NCI-H2081 (cell line): ENCODE results near the gene PLA2G12A.
"Not testable (repeated sequence)": the region's sequence is repeated elsewhere in the genome, so short reads cannot be mapped to it uniquely, and the experiment has no call there.

Experiments
- DNase-seq, 2 experiments: peaks; one replicate each; lab custom pipeline; 2025; lab: John Stamatoyannopoulos, UW

Gene PLA2G12A

GRCh38 chr4:109678925-109679324 is 50.9 kb downstream of the PLA2G12A start:
- not testable (repeated sequence) for DNase-seq

DNA sequence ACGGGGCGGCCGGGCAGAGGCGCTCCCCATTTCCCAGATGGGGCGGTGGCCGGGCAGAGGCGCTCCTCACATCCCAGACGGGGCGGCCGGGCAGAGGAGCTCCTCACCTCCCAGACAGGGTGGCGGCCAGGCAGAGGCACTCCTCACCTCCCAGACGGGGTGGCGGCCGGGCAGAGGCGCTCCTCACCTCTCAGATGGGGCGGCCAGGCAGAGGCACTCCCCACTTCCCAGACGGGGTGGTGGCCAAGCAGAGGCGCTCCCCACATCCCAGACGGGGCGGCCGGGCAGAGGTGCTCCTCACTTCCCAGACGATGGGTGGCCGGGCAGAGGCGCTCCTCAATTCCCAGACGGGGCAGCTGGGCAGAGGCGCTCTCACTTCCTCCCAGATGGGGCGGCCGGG is 51.4 kb downstream of the PLA2G12A start:
- DNase-seq, result not testable (repeated sequence)

GRCh38 chr4:109676886-109677285 is 53.0 kb downstream of the PLA2G12A start:
- no peak for DNase-seq

DNA sequence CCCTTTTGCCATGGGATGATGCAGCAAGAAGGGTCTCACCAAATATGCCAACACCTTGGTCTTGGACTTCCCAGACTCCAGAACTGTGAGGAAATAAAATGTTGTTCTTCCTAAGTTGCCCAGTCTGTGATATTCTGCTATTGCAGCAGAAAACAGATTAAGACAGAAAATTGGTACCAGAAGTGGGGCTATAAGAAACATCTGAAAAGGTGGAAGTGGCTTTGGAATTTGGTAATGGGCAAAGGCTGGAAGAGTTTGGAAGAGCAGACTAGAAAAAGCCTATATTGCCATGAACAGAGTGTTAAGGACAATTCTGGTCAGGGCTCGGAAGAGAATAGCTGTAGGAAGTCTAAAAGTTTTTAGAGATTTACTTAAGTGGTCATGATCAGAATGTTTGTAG is 54.0 kb downstream of the PLA2G12A start:
- no peak for DNase-seq

DNA sequence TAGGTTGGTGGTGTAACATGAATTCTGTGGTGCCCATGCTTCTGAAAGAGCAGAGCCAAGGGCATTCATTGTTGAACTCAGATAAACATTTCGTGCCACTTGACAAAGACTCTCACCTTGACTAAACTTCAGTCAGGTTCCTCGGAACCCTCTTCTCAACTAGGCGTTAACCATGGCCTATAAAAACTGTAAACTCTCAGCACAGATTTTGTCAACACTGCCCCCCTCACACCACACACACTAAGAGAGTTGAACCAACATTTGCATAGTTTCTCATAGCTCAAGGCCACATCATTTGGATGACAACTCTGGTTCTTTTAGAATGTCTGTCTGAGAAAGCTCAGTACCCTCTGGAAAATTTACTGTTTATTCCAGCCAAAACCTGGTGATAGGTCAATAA is 54.7 kb downstream of the PLA2G12A start:
- no peak for DNase-seq

DNA sequence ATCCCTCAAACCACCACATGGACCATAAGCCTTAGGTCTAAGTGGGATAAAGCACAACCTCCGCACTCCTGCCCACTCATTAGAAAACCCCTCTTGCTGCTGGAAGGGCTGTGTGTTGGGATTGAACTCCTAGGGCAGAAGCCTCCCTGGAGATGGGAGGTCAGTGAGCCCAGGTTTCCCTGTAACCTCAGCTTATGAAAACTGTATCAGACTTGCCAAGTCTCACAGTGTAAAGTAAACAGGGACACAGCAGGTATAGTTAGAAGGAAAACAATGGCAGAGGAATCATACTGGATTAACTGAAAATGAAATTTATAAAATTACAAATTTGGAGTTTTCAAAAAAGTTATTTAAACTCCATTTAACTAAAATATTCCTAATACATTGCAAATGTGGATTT is 56.6 kb downstream of the PLA2G12A start:
- DNase-seq, result peak in 1 of 2 experiments; percentile 3

DNA sequence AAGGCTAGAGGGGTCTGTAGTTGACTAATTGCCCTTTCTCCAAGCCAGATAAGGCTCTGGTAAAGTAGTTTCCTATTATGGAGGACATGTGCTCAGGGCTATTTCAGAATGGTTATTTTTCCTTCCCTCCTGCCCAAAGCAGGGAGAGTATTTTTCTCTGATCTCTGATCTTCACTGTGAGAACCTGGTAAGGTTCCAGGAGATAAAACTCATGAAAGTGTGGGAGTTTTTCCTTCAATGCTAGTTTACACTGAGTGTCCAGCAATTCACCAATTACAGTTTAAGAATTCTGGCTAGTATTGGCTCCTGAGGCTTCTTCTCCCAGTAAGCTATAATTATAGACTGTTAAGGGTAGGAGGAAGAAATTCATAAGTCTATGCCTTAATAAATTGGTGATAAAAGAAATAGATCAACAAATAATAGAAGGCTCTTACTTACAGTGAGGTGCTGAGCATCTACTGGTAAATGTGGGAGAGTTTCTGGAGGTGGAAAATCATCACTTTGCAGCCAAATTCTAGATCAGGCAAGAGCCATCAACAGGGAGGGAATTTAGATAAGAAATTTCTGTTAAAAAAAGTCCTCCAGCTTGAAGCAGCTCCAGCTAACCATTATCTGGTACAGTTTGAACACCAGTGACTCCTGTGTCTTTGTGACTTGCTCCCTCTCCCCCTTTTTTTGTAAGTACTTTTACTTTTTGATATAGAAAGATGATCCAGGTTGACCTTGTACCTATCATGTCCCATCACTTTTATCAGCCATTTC is 57.5 kb downstream of the PLA2G12A start:
- no peak for DNase-seq

DNA sequence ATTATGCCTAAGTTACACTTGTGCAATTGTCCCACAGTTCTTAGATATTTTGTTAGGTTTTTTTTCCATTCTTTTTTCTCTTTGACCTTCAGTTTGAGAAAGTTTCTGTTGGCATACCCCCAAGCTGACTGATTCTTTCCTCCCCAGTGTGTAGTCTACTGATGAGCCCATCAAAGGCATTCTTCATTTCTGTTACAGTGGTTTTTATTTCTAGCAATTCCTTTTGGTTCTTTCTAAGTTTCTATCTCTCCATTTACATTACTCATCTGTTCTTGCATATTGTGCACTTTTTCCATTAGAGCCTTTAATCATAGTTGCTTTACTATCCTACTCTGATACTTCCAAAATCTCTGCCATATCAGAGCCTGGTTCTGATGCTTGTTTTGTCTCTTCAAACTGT is 58.5 kb downstream of the PLA2G12A start:
- no peak for DNase-seq

DNA sequence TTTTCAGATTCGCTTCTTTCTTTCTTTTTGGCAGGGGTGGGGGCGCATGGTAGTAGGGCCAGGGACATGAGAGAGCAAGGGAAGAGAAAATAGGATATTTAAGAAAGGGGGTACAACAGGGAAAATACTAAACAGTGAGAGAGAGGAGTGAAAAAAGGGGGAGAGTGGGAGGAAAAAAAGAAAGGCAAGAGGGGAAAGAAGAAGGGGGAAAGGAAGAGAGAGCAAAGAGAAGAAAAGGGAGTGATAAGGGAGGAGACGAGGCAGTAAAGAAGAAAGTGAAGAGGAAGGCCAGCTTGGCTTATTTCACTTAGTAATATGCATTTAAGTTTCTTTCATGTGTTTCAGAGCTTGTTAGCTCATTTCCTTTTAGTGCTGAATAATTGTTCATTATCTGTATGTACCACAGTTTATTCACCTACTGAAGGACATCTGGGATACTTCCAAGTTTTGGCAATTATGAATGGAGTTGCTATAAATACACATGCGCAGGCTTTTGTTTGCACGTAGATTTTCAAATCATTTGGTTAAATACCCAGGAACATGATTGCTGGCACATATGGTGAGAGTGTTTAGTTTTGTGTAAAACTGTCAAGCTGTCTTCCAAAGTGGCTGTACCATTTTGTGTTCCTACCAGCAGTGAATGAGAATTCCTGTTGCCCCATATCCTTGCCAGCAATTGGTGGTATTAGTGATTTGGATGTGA is 63.9 kb downstream of the PLA2G12A start:
- DNase-seq, result peak; percentile 69 to 91

- DNase-seq, result peak in 1 of 2 experiments; percentile 13
Observed at GRCh38 chr4:109662771-109663170, 67.1 kb downstream of the PLA2G12A start.

DNA sequence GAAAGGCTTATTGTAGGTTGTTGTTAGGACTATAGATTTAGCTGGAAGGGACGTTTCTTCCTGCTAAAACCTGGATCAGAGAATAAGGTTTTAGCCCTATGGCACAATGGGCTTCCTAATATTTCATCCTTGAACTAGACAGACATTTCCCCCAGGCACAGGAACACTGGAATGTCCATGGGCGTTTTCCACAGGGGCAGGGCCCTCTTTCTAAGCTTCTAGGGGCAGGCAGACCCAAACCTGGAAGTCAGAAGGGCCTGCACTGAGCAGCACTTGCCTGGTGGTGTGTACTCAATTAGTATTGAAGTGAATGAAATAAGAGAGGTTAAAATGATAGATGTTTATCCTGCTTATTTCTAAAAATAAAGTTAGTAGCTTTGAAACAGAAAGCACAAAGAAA is 67.8 kb downstream of the PLA2G12A start:
- no peak for DNase-seq
